BE2C (cell line): Measurements from ENCODE around the gene ENDOG. TPM values are rescaled to one million over a fixed set of nuclear protein-coding genes. Genes with fewer than 3 reads are reported as not detected.
A peak's percentile ranks its signal among the peaks of the same experiment; 100 is the strongest.

ENCODE experiments used
- DNase-seq: peaks from one replicate; pipeline ENCODE4 v3.0.0-alpha.2; 2020
- H3K27me3 ChIP-seq: fragments of 250-450 bp; sonication (Bioruptor Pico); 2 replicates; pipeline ENCODE4 v1.5.1; 2020; ENCODE audit warnings: mild to moderate bottlenecking
- H3K36me3 ChIP-seq: fragments of 250-450 bp; sonication (Bioruptor Pico); 2 replicates; pipeline ENCODE4 v1.5.1; 2020; ENCODE audit warnings: mild to moderate bottlenecking
- H3K4me1 ChIP-seq: fragments of 250-450 bp; sonication (Bioruptor Pico); 2 replicates; pipeline ENCODE4 v1.5.1; 2020
- H3K4me3 ChIP-seq: 2 replicates; pipeline ENCODE4 v1.5.1; 2011; ENCODE audit warnings: low read depth, low read length
- H3K9me3 ChIP-seq: fragments of 250-450 bp; sonication (Bioruptor Pico); 2 replicates; pipeline ENCODE4 v1.5.1; 2020
- CTCF ChIP-seq: IDR thresholded peaks from 2 replicates; pipeline ENCODE4 v1.5.1; 2012; ENCODE audit warnings: mild to moderate bottlenecking, low read depth, low read length
- polyA plus RNA-seq: library from polyadenylated mRNA; unstranded; fragments of >200 nt; gene quantifications from one replicate; pipeline ENCODE4 v1.2.1, GENCODE V29; 2012; ENCODE audit warnings: low read depth, missing spikeins; ENCODE audit not compliant: insufficient read length, insufficient read depth

ENDOG gene
- polyA plus RNA-seq = 7.9 TPM

DNA sequence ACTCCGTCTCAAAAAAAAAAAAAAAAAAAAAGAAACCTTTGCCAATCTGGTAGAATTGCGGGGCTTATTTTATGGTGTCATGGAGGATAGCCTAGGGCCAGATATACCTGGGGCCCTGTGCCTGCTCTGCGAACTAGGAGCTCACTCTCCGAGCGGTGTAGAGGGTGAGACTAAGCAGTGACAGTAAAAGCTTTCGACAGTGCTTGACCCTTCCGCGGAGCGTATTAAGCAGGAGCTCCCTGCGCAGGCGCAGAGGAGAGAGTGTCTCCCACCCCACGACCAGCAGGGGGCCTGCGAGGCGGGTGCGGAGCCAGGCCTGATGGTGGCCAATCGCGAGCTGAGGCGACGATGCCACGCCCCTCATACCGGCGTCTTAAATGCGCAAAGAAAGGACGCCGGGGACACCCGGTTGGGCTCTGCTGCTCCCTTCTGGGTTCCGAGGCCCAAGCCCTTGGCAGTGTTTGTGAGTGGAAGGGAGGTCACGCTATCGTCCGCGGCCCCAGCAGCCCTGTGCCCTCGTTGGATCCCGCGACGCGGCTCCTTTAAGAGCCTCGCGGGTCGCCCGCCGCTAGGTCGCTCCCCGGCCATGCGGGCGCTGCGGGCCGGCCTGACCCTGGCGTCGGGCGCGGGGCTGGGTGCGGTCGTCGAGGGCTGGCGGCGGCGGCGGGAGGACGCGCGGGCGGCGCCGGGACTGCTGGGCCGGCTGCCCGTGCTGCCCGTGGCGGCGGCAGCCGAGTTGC lies at the start of gene ENDOG:
ENDOG (plus strand) TSS at position 402 of the 740 bp plus-strand sequence; CDS start at position 587, 185 bp downstream.
- no peaks in the 10 kb centered on the region for H3K9me3 ChIP-seq
- H3K36me3 ChIP-seq = peaks cover 30% of the 10 kb centered on the region
- TF ChIP-seq CTCF = peak; percentile 96
- peaks cover 5% of the 10 kb centered on the region for H3K4me1 ChIP-seq
- no peaks in the 10 kb centered on the region for H3K27me3 ChIP-seq
- DNase-seq = peak; percentile 98
- peak within 1 kb of the TSS; percentile 79 for H3K4me3 ChIP-seq

GRCh38 chr9:128768606-128769005 lies 49.7 kb upstream of the ENDOG start:
- DNase-seq = no peak
- H3K4me1 ChIP-seq = no peaks in the 10 kb centered on the region
- no peaks in the 10 kb centered on the region for H3K9me3 ChIP-seq
- no peak overlapping the region for H3K4me3 ChIP-seq
- no peaks in the 10 kb centered on the region for H3K27me3 ChIP-seq
- TF ChIP-seq CTCF = no peak
- no peaks in the 10 kb centered on the region for H3K36me3 ChIP-seq

GRCh38 chr9:128770286-128771030 lies 47.8 kb upstream of the ENDOG start:
- no peak for TF ChIP-seq CTCF
- no peak for DNase-seq
- H3K27me3 ChIP-seq = no peaks in the 10 kb centered on the region
- H3K4me1 ChIP-seq = no peaks in the 10 kb centered on the region
- peak overlapping the region; percentile 93 for H3K4me3 ChIP-seq
- no peaks in the 10 kb centered on the region for H3K36me3 ChIP-seq
- H3K9me3 ChIP-seq = no peaks in the 10 kb centered on the region

DNA sequence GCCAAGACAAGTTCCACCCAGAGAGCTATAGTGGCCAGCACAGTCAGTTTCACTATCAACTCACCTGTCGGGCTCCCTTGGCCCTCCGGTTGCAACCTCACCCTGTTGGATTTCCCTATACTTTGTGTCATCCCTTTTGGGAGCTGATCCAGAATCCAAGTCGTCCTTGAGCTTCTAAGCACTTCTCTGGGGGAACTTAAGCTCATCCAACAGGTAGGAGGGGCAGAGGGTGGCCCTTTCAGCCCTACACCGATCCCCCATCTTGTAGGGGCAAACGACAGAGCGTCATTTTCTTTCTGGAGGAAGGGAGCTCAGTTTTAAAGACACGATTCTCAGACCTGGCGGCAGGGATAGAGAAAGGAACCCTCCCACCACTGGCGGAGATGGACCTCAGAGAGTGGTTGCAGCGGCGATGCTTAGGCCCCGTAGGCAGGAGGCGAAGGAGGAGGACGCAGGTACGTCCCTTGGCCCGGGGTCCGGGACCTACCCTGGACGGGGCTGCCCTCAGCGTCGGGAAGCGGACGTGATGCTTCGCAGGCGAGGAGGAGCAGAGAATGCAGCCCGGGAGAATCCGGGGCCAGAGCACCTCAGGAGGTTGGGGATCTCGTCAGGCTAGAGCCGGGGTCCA lies 47.1 kb upstream of the ENDOG start:
- DNase-seq = peak; percentile 27
- TF ChIP-seq CTCF = no peak
- H3K9me3 ChIP-seq = peaks cover 4% of the 10 kb centered on the region
- no peaks in the 10 kb centered on the region for H3K27me3 ChIP-seq
- H3K4me3 ChIP-seq = peak overlapping the region; percentile 93
- H3K4me1 ChIP-seq = no peaks in the 10 kb centered on the region
- H3K36me3 ChIP-seq = no peaks in the 10 kb centered on the region

DNA sequence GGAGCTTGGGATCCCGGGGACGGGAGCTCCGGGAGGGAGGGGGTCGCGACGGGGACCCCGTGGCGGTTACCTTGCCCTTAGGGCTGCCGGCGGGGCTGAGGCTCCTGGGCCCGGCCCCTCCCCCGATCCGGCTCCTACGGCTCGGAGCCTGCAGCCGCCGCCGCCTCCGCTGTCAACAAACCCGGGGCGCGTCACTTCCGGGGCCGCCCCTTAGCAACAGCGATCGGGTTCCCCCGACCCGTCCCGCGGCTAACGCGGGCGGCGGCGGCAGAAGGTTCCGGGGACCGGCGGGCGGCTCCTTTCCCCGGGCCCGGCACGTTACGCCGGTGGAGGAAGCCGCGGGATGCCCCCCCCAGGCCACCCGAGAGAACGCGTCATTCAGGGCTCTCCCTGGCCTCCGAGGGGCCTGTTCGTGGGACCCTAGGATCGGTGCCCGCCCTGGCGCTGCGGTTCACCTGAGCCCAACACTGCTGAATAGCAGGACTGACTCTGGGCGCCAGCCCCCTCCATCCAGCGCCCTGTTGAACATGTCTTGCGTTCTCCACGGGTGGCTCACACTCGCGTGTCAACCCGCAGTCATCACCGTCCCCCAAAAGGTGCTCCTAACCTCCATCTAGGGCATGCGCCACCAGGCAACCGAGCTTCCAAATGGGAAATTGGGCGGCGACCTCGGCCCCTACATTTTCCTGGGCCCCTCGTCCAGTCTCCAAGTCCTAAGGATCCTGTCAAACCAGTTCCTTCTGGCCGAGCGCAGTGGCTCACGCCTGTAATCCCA lies 46.4 kb upstream of the ENDOG start, which contains the start of gene ZER1:
ZER1 (minus strand) TSS at position 183 of the 775 bp plus-strand sequence. CDS start 16,362 bp downstream, outside the sequence.
- Histone ChIP-seq H3K9me3 (peaks cover 4% of the 10 kb centered on the region), H3K4me3 (peak within 1 kb of the TSS; percentile 93), H3K27me3 (no peaks in the 10 kb centered on the region), H3K36me3 (no peaks in the 10 kb centered on the region), H3K4me1 (no peaks in the 10 kb centered on the region)
- no peak for TF ChIP-seq CTCF
- peak; percentile 95 for DNase-seq
